DMS79 treated with DMSO at 0.1 percent for 48 hours (cell line): ENCODE results near the gene RHPN2.
"Not testable (repeated sequence)": the region's sequence is repeated elsewhere in the genome, so short reads cannot be mapped to it uniquely, and the experiment has no call there.

Experiments
- DNase-seq: peaks from one replicate; lab custom pipeline; 2025; lab: John Stamatoyannopoulos, UW

RHPN2 gene

DNA sequence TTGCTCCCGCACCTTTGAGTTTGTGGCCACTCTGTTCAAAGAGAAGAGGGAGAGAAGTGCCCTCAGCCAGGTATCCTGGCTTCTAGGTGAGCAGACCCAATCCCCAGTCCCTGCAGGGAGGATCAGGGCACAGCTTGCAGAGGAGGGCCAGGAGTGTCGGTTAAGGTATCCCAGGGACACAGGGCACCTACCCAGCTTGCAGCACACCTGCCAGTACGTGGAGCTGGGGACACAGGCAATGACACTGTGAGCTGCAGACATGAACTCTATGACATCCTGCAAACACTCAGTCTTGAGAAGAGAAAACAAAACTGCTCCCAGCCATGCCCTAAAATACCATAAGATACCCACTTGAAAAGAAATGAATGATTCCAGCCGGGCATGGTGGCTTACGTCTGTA, 38.1 kb downstream of the RHPN2 start:
- DNase-seq = not testable (repeated sequence)

DNA sequence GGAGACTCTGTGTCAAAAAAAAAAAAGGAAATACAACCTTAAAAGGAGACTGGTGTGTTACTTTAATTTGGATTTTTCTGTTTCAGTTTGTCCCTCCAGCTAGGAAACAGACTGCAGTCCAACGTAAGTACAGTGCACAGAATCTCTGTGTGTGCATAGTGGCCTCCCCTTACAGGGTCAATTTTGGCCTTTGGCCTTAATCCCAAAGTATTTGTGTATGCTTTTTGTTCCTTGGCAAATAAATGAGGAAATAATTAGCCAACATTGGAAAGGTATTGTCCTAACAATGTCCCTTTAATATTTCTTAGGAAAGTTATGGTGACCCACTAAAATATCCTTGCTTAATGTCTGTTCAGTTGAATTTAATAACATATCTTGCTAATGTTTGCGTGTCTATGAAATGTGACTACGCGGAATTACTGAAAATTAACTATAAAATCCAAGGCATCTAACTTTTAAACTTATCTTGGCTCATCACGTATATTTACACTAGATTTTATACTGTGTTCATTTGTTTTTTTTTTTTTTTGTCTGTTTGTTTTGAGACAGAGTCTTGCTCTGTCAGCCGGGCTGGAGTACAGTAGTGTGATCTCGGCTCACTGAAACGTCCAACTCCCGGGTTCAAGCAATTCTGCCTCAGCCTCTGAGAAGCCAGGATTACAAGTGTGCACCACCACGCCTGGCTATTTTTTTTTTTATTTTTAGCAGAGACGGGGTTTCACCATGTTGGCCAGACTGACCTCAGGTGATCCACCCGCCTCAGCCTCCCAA, 39.0 kb downstream of the RHPN2 start:
- DNase-seq = not testable (repeated sequence)

DNA sequence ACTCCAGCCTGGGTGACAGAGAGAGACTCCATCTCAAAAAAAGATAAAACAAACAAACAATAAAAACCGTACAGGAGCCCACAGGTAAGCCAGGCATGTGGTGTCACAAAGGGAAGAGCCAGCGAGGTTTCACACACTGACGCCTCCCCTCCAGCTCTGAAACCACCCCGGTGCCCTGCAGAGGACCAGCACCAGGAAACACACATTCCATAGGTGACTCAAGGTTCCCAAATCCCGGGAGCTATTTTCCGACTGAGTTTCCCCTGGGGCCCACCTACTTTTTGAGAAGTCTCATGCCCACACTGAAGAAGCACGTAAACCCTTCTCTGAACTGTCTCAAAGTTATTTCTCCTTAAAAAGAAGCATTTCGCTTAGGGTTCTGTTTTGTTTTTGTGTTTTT, 40.3 kb downstream of the RHPN2 start:
- no peak for DNase-seq

DNA sequence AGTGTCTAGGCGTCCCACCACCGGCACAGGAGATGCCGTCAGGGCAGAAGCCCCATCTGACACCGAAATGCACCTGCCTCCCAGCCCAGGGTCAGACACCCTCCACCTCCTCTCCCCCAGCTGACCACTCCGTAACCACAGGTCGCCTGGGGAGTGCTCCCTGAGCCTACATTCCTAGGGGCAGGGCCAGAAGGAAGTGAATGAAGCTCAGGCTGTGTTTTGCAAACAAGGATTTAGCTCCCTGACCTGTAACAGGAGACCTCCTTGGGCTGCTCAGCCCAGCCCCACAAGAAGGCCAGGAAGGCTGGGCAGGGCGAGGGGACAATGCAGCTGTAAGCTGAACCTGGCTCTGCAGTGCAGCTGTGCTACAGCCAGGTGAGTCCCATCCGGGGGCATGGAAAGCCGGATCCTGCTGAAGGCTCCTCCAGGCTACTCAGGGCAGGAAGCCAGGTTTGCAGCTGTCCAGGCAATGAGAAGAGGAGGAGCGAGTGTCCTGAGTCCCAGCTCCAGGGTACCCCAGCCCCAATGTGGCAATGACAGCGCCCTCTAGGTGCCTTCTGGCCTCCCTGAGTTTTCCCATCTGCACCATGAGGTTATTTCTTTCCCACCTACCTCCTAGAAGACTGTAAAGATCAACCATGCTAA, 42.1 kb downstream of the RHPN2 start:
- DNase-seq = no peak

DNA sequence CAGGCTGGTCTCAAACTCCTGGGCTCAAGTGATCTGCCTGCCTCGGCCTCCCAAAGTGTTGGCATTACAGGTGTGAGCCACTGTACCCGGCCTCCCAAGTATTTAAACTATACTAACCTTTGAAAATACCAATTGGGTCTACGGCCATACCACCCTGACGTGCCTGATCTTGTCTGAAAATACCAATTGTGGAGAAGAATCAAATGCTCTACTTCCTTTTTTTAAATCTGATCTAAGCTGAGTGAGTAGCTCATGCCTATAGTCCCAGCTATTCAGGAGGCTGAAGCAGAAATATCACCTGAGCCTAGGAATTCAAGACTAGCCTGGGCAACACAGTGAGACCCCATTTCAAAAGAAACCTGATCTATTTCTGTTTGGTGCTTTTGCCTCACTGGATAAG, 53.8 kb downstream of the RHPN2 start:
- DNase-seq = not testable (repeated sequence)

DNA sequence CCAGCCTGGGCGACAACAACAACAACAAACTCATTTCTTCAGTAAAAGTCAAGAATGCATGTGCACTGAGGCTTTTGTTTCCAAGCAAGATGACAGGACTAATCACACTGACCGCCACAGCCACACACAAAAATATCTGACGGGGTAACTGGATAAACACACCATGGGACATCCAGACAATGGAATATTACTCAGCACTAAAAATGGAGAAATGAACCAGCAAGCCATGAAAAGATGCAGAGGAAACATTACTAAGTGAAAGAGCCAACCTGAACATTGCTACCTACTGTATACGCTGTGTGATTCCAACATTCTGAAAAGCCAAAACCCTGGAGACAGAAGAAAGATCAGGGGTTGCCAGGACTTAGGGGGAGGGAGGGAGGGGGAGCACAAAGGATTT, 56.0 kb downstream of the RHPN2 start:
- DNase-seq = no peak

DNA sequence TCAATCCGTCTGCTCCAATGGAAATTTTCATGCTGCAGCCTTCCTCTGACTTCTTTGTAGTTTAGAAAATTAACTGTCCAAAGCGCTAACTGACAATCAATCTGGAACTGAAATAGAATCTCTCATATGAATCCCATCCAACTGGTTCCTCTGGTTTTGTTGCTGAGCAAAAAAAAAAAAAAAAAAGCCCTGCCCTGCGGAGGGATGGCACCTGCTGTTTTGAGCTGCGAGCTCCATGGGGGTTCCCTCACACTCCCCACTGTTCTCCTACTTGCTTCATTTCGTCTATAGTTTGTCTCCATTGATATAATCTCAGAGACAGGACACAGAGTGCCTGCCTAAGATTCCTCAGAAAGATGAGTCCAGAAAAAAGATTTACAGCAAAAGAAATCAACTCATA, 59.2 kb downstream of the RHPN2 start:
- peak; percentile 81 for DNase-seq

DNA sequence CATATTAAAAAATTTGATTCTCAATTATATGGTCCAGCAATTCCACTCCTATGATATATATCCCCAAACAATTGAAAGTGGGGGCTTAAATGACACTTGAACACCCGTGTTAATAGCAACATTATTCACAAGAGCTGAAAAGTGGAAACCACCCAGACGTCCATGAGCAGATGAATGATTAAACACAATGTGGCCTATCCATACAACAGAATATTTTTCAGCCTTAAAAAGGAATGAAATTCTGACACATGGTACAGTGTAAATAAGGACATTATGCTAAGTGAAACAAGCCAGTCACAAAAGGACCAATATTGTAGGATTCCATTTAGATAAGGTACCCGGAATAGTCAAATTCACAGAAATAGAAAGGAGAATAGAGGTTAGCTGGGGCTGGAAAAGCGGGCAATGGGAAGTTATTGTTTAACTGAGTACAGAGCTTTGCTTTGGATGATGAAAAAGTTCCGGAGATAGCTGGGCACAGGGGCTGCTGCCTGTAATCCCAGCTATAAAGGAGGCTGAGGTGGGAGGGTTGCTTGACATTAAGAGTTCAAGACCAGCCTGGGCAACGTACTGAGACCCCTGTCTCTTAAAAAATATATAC, 61.2 kb downstream of the RHPN2 start:
- peak; percentile 15 for DNase-seq

DNA sequence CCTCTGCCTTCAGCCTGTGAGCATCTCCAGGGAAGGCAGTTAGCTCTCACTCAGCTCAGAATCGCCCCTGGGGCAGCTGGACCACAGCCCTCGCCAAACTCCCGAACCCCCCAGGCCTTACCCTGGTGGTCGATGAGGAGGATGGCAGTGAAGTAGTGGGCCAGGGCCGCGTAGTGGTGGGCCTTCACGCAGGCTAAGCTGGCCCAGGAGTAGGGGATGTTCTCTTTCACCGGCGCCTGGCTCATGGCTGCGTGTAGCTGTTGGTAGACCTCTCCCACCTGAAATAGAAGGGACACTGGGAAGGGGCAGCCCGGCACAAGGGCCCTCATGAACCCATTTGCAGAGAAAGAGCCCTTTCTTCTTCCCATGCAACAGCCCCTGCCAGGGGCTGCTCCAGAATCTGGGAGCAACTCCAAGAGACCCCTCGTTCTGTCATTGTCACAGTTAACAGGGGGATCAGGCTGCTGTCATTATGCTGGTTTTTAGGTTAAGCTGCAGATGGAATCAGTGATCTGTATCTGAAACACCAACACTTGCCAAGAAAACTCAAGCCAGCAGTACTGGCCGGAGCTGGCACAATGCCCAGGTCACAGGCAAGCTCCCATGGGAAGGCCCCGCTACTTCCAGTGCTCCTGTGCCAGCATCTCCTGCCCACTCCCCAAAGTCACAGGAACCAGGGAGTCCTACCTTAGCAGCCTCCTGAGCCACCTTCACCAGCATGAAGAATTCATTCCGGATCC, 62.4 kb downstream of the RHPN2 start:
- peak; percentile 67 for DNase-seq

DNA sequence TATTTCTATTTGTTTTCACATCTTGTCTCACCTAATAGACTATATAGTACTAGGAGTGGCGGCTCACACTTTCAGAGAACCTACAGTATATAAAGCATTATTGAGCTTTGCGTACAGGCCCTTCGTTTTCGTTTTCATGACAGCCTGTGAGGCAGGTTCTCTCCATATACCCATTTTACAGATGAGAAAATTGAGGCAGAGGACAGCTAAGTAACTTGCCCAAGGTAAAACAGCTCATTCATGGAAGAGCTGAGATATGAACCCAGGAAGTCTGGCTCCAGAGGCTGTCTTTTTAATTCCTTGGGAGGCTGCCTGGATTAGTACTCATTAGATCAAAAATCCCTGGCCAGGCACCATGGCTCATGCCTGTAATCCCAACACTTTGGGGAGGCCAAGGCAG, 63.8 kb downstream of the RHPN2 start:
- no peak for DNase-seq

DNA sequence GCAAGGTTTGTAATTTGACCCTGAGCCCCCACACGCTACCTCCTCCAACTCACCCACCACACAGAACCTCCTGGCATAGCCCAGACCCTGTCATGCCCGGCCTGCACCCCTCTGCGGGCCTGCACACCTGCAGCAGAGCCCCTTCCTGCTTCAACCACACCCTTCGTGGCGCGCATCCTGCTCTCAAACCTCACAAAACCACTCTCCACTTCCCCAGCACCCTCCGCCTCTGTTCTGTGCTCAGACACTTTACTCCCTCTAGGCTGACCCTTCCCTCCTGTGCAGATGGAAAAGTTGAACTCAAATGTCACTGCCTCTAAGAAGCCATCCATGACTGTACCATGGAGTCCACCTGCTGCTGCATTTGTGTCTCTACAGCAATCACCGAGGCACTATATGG, 64.2 kb downstream of the RHPN2 start:
- no peak for DNase-seq

DNA sequence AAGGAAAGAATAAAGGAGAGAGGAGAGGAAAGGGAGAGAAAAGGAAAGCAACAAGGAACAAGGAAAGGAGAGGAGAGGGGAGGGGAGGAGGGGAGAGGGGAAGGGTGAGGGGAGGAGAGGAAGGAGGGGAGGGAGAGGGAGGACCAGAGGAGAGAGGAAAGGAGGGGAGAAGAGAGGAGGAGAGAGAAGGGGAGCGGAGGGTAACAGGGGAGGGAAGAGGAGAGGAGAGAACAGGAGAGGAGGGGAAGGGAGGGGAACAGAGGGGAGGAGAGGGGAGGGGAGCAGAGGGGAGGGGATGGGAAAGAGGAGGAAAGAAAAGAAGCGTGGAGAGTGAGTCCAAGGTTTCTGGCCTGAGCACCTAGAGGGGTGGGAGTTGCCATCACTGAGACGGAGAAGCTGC, 66.0 kb downstream of the RHPN2 start:
- no peak for DNase-seq

DNA sequence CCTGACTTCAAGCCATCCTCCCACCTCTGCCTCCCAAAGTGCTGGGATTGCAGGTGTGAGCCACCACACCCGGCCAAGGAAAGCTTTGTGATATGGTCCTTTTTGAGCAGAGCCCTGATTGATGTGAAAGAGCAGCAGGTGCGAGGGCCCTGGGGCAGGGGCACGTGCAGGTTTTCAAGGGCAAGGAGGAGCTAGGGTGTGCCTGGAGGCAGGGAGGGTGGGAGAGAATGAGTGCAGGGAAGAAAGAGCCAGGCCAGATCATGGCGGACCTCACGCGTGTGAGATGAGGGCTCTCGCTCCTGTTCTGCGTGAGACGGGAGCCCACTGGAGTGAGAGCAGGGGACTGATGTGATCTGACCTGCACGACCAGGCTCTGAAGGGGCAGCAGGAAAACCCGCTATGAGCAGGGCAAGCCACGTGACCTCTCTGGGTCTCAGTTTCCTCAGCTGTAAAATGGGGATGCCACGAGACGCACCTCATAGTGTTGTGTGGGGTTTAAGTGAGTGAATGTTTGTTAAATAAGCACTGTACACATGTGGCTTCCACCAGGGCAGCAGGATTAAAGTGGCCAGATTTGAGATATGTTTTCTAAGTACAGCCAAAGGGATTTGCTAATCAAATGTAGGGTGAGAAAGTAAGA, 66.9 kb downstream of the RHPN2 start:
- no peak for DNase-seq

DNA sequence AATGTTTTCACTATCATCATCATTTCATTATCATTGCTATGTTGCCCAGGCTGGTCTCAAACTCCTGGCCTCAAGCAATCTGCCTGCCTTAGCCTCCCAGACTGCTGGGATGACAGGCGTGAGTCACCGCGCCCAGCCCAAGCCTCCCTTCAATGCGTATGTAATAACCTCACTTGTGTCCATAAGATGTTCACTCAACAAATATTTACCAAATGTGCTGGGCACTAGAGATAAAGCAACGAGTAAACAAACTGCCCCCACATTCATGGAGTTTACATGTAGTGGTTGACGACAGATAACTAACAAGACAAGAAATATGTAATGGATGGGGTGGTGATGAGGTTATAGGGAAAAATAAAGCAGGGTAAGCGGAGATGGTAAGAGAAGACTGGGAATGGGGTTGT, 67.6 kb downstream of the RHPN2 start:
- DNase-seq = not testable (repeated sequence)

DNA sequence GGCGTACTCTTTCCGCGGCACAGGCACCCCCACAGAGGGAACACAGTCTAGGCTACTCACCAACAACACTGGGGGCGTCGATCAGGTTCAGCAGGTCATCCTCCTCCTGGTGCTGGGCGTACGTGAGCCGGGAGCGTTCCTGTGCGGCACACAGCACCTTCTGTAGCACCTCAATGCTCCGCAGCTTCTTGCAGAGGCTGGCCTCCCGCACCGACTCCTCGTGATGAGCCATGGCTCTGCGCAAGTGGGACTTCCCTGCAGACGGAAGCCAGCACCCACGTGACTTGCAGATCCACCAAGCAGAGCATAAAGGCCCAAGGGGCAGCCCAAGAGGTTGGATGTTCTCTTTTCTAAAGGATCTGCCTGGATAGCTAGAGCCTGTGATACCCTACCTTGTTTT, 68.7 kb downstream of the RHPN2 start:
- DNase-seq = not testable (repeated sequence)

DNA sequence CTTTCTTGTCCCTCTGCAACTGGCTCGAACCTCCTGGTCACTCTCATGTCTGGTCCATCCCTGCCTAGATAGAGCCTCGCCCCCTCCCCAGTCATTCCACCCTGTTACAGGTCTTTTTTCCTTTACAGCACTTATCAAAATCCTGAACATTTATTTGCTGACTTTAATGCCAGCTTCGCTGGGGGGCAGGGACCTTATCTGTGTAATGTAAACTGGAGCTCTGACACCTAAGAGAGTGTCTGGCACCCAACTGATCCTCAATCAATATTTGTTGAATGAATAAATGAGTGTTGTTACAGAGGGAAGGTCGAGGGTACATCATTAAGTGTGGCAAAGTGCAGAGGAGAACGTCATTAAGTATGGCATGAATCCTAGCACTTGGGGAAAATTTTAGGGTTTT, 76.0 kb downstream of the RHPN2 start:
- DNase-seq = no peak

DNA sequence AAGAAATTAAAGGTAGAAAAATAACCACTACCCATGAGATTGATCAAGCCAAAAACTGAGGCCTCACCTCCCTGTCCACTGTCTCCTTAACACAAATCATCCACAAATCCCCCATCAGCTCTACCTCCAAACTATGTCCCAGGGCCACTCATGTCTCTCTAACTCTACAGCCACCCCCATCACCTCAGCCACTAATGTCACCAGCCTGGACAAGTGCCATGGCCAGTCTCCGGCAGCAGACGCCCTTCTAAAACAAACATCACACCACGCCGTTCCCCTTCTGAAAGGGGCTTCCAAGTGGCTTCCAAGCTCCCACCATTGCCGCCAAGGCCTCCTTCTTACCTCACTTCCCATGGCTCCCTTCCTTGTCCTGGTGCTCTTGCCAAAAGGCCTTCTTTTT, 76.4 kb downstream of the RHPN2 start:
- DNase-seq = not testable (repeated sequence)

DNA sequence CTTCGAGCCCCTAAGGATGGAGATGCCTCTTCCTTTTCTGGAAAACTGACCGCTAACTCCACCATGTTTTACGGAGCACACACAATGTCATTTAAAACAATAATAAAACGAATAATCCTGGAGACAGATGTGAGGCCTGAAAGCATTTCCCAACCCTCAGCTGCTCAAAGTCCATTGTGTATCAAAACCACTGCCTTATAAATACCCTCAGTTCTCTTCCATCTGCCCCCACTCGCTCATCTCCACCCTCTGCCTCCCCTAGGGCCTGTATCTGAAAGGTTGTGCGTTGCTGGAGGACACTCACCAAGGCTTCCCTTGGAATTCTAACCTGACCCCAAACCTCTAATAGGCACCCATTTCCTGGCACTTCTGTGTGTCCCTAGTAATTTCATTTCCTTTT, 82.2 kb downstream of the RHPN2 start:
- DNase-seq = not testable (repeated sequence)

DNA sequence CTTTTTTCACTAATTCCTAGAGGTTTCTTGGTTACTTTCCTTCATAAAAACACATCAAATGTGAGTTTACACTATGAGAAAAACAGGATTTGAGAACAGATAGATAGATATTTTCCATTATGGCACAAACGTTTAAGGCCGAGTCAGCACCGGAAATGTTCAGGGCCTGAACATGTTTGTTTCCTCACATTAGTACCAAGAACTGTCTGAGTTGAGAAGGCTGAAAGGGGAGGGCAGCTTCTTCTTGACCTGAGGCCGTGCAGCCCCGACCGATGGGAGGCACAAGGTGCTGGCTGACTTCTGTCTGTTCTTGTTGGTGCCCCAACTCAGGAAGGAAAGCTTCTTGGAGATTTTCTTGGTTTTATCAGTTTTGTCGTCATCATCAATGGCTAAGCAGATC, 84.9 kb downstream of the RHPN2 start:
- not testable (repeated sequence) for DNase-seq

DNA sequence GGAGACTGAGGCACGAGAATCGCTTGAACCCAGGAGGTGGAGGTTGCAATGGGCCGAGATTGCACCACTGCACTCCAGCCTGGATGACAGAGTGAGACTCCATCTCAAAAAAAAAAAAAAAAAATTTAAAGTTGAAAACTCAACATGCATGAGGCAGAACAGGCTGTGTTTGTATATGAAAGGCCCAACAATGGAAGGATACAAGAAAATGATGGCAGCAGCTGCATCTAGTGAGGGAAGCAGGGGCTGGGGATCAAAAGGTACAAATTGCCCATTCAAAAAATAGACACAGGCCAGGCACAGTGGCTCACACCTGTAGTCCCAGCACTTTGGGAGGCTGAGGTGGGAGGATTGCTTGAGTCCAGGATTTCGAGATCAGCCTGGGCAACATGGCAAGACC, 86.9 kb downstream of the RHPN2 start:
- DNase-seq = not testable (repeated sequence)

DNA sequence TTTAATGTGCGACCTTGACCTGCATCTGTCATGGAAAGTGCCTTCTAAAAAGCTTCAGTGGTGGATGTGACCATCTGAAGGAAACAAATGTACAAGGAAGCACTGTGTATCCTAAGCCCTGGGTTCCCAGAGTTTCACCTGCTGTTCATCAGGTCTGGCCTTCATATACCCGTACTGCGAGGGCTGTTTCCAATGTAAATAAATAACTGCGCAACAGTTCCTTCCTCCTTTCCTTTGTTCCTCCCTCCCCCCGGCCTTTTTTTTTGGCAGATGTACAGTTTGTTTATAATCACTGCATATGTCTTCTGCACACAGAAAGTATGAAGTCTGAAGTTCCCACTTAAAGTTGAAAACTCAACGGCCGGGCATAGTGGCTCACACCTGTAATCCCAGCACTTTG, 87.4 kb downstream of the RHPN2 start:
- no peak for DNase-seq

DNA sequence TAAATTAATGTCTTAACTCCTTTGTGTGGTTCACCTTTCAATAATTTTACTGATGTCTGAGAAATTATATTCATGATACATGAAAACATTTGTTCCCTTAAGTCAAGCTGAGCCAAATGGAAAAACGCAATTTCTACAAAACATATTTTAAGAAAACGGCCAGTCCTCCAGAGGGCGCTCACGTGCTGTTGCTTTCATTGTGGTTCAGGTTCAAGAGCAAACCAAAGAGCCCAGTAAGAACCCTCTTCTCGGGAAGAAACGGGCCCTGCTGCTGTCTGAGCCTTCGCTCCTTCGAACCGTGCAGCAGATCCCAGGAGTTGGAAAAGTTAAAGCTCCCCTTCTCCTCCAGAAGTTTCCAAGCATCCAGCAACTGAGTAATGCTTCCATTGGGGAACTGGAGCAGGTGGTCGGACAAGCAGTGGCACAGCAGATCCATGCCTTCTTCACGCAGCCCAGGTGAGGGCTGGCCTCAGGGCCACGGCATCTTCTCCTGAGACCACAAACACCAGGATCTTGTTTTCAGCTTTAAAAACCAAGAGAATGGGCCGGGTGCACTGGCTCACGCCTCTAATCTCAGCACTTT, 88.4 kb downstream of the RHPN2 start:
- DNase-seq = peak; percentile 75
